KMS-11 (cell line): ENCODE results near the gene MAP7.

Source experiments
- H2AFZ ChIP-seq: fragments of 200-600 bp; sonication (generic); 2 replicates; pipeline ENCODE4 v1.6.1; 2016; ENCODE audit warnings: antibody characterized with exemption, mixed run types, low read depth
- H3K27ac ChIP-seq: fragments of 200-600 bp; sonication (generic); 2 replicates; pipeline ENCODE4 v1.6.1; 2016; ENCODE audit warnings: mild to moderate bottlenecking, mixed run types
- H3K27me3 ChIP-seq: fragments of 200-600 bp; sonication (generic); 2 replicates; pipeline ENCODE4 v1.6.1; 2017; ENCODE audit warnings: mild to moderate bottlenecking, low read depth, mixed run types, moderate library complexity; ENCODE audit not compliant: insufficient read depth
- H3K36me3 ChIP-seq: fragments of 200-600 bp; sonication (generic); 2 replicates; pipeline ENCODE4 v1.6.1; 2017; ENCODE audit warnings: mild to moderate bottlenecking, mixed run types; ENCODE audit not compliant: insufficient read depth
- H3K4me1 ChIP-seq: fragments of 200-600 bp; sonication (generic); 2 replicates; pipeline ENCODE4 v1.6.1; 2016; ENCODE audit warnings: mild to moderate bottlenecking, low read depth, mixed run types; ENCODE audit not compliant: poor library complexity, severe bottlenecking
- H3K4me2 ChIP-seq: fragments of 200-600 bp; sonication (generic); 2 replicates; pipeline ENCODE4 v1.7.0; 2016; ENCODE audit warnings: mild to moderate bottlenecking, mixed run types
- H3K4me3 ChIP-seq: fragments of 200-600 bp; sonication (generic); IDR thresholded peaks from 2 replicates; pipeline ENCODE4 v1.6.1; 2017; ENCODE audit warnings: low read depth, low read length, mixed read lengths; ENCODE audit not compliant: insufficient read depth
- H3K79me2 ChIP-seq: fragments of 200-600 bp; sonication (generic); 2 replicates; pipeline ENCODE4 v1.6.1; 2016; ENCODE audit warnings: low read depth, mixed run types; ENCODE audit not compliant: insufficient read depth
- H3K9ac ChIP-seq: fragments of 200-600 bp; sonication (generic); 2 replicates; pipeline ENCODE4 v1.6.1; 2016; ENCODE audit warnings: mild to moderate bottlenecking, mixed run types
- H4K20me1 ChIP-seq: fragments of 200-600 bp; sonication (generic); 2 replicates; pipeline ENCODE4 v1.6.1; 2016; ENCODE audit warnings: mild to moderate bottlenecking, mixed run types; ENCODE audit not compliant: insufficient read depth
- TF ChIP-seq, protein P1 (sequence below): fragments of 200-600 bp; sonication (generic); conservative IDR thresholded peaks from 2 replicates; pipeline ENCODE4 v1.6.1; 2017; ENCODE audit warnings: low read depth, mild to moderate bottlenecking, antibody characterized with exemption, low read length, moderate library complexity, mixed read lengths

Gene MAP7

GRCh38 chr6:136522636-136523035, 27.6 kb downstream of the MAP7 start:
- Histone ChIP-seq H3K36me3 (no peaks in the 10 kb centered on the region), H3K9ac (no peak overlapping the region), H4K20me1 (no peaks in the 10 kb centered on the region), H3K27me3 (no peaks in the 10 kb centered on the region), H3K27ac (no peak overlapping the region), H3K4me2 (no peak overlapping the region), H3K4me1 (no peaks in the 10 kb centered on the region), H3K4me3 (no peak overlapping the region), H2AFZ (no peak overlapping the region), H3K79me2 (no peaks in the 10 kb centered on the region)
- TF ChIP-seq, protein P1, sequence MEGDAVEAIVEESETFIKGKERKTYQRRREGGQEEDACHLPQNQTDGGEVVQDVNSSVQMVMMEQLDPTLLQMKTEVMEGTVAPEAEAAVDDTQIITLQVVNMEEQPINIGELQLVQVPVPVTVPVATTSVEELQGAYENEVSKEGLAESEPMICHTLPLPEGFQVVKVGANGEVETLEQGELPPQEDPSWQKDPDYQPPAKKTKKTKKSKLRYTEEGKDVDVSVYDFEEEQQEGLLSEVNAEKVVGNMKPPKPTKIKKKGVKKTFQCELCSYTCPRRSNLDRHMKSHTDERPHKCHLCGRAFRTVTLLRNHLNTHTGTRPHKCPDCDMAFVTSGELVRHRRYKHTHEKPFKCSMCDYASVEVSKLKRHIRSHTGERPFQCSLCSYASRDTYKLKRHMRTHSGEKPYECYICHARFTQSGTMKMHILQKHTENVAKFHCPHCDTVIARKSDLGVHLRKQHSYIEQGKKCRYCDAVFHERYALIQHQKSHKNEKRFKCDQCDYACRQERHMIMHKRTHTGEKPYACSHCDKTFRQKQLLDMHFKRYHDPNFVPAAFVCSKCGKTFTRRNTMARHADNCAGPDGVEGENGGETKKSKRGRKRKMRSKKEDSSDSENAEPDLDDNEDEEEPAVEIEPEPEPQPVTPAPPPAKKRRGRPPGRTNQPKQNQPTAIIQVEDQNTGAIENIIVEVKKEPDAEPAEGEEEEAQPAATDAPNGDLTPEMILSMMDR, result no peak

- no peaks in the 10 kb centered on the region for H3K79me2 ChIP-seq
- no peak overlapping the region for H2AFZ ChIP-seq
- TF ChIP-seq, protein P1, result no peak
- no peak overlapping the region for H3K27ac ChIP-seq
- no peaks in the 10 kb centered on the region for H3K4me1 ChIP-seq
- no peak overlapping the region for H3K9ac ChIP-seq
- no peak overlapping the region for H3K4me2 ChIP-seq
- no peak overlapping the region for H3K4me3 ChIP-seq
- no peaks in the 10 kb centered on the region for H3K36me3 ChIP-seq
- no peaks in the 10 kb centered on the region for H4K20me1 ChIP-seq
- H3K27me3 ChIP-seq, result no peaks in the 10 kb centered on the region
These were observed 28.3 kb downstream of the MAP7 start for GRCh38 chr6:136521911-136522310.

DNA sequence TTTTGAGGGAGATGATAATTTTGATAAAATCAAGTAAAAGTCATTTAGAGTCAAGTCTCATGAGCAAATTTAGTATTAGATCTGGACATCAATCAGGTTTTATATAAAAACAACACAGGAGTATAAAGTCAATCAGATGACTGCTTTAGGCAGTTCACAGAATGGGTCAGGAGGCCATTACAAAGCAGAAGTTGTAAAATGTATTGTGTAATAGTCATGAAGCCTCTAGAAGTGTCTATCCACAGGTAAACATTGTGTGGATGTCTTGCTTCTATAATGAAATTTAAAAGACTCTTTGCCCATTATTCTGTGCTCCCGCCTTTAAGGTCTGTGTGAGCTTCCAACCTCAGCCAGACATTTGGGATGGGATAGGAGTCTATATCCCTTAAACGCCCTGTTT, 28.8 kb downstream of the MAP7 start:
- Histone ChIP-seq H3K4me1 (no peaks in the 10 kb centered on the region), H3K4me3 (no peak overlapping the region), H3K9ac (no peak overlapping the region), H3K27ac (no peak overlapping the region), H2AFZ (no peak overlapping the region), H3K27me3 (no peaks in the 10 kb centered on the region), H3K4me2 (no peak overlapping the region), H3K79me2 (no peaks in the 10 kb centered on the region), H3K36me3 (no peaks in the 10 kb centered on the region), H4K20me1 (no peaks in the 10 kb centered on the region)
- TF ChIP-seq, protein P1, result no peak

DNA sequence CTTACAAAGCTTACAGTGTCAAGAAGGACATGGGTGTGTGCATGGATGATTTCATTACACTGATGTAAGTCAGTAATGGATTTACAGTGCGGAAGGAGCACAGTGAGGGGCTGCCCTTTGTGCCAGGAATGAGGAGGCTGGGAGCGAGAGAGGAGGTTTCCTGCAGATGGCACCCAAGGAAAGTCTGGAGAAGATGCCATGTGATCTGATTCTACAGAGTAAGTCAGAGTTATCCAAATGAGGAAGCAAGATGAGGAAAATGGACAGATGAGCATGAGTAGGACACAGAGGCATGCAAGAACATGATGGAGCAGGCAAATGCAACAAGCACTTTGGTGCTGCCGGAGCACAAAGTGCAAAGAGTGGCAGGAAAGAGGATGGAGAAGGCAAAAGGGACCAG, 29.7 kb downstream of the MAP7 start:
- H3K27me3 ChIP-seq, result no peaks in the 10 kb centered on the region
- H2AFZ ChIP-seq, result no peak overlapping the region
- no peaks in the 10 kb centered on the region for H3K4me1 ChIP-seq
- H3K9ac ChIP-seq, result no peak overlapping the region
- H3K27ac ChIP-seq, result no peak overlapping the region
- no peak overlapping the region for H3K4me3 ChIP-seq
- TF ChIP-seq, protein P1, result no peak
- no peak overlapping the region for H3K4me2 ChIP-seq
- H3K36me3 ChIP-seq, result no peaks in the 10 kb centered on the region
- no peaks in the 10 kb centered on the region for H3K79me2 ChIP-seq
- H4K20me1 ChIP-seq, result no peaks in the 10 kb centered on the region
